OCI-LY3 (cell line): ENCODE data around the gene RETN.

Experiments used
- H2AFZ ChIP-seq: fragments of 200-600, 300-600 bp; shearing (Covaris generic); 2 replicates; pipeline ENCODE4 v1.6.0; 2014; ENCODE audit warnings: antibody characterized with exemption, low read depth, low read length
- H3K27ac ChIP-seq: fragments of 200-600, 300-600 bp; sonication (generic); 2 replicates; pipeline ENCODE4 v1.5.1; 2014; ENCODE audit warnings: mild to moderate bottlenecking, low read length, moderate library complexity, mixed read lengths
- H3K27me3 ChIP-seq: fragments of 200-600, 300-600 bp; sonication (generic); 2 replicates; pipeline ENCODE4 v1.6.1; 2014; ENCODE audit warnings: low read depth, low read length, mixed read lengths
- H3K36me3 ChIP-seq: fragments of 200-600, 300-600 bp; sonication (generic); replicated peaks from 2 replicates; pipeline ENCODE3; 2014; ENCODE audit warnings: low read depth, low read length, mixed read lengths
- H3K4me1 ChIP-seq: fragments of 300-600, 200-600 bp; sonication (generic); 2 replicates; pipeline ENCODE4 v1.6.1; 2014; ENCODE audit warnings: low read length, mixed read lengths
- H3K4me2 ChIP-seq: fragments of 200-600, 300-600 bp; sonication (generic); 2 replicates; pipeline ENCODE4 v1.6.1; 2014; ENCODE audit warnings: low read length, mixed read lengths
- H3K4me3 ChIP-seq: fragments of 300-600, 200-600 bp; sonication (generic); 2 replicates; pipeline ENCODE4 v1.5.1; 2014; ENCODE audit warnings: antibody characterized with exemption, mild to moderate bottlenecking, low read length, moderate library complexity
- H3K79me2 ChIP-seq: fragments of 300-600, 200-600 bp; shearing (Covaris generic); 2 replicates; pipeline ENCODE4 v1.6.1; 2014; ENCODE audit warnings: mild to moderate bottlenecking, low read length, mixed read lengths
- H3K9ac ChIP-seq: fragments of 300-600, 200-600 bp; shearing (Covaris generic); 2 replicates; pipeline ENCODE4 v1.6.0; 2014; ENCODE audit warnings: mild to moderate bottlenecking, low read length, moderate library complexity
- H3K9me3 ChIP-seq: fragments of 200-600, 300-600 bp; shearing (Covaris generic); 2 replicates; pipeline ENCODE4 v1.6.1; 2014; ENCODE audit warnings: low read length, mixed read lengths; ENCODE audit not compliant: insufficient read depth
- H4K20me1 ChIP-seq: fragments of 200-600, 300-600 bp; sonication (generic); 2 replicates; pipeline ENCODE4 v1.6.1; 2016; ENCODE audit warnings: low read length, mixed read lengths; ENCODE audit not compliant: insufficient read depth
- CTCF ChIP-seq: fragments of 200-600, 300-600 bp; sonication (generic); IDR thresholded peaks from 2 replicates; pipeline ENCODE4 v1.5.1; 2014; ENCODE audit warnings: antibody characterized with exemption, low read length, low read depth
- EZH2phosphoT487 ChIP-seq: fragments of 200-600 bp; shearing (Covaris generic); IDR thresholded peaks from 2 replicates; pipeline ENCODE4 v1.6.1; 2018; ENCODE audit warnings: antibody characterized with exemption, mixed run types, low read depth

Gene RETN

GRCh38 chr19:7687177-7687576, 18.3 kb downstream of the RETN start:
- Histone ChIP-seq H3K4me3 (no peak overlapping the region), H3K27ac (no peak overlapping the region), H3K36me3 (peaks cover 11% of the 10 kb centered on the region), H3K9me3 (no peaks in the 10 kb centered on the region), H3K9ac (no peak overlapping the region), H3K4me1 (no peaks in the 10 kb centered on the region), H3K79me2 (peaks cover under 1% of the 10 kb centered on the region; the same call in 1 of the 2 replicates), H3K4me2 (no peak overlapping the region), H3K27me3 (0 out of 2 replicates have a peak, but pooled peaks cover 6% of the 10 kb centered on the region), H4K20me1 (no peaks in the 10 kb centered on the region), H2AFZ (no peak overlapping the region)
- TF ChIP-seq CTCF (no peak), EZH2phosphoT487 (no peak)

DNA sequence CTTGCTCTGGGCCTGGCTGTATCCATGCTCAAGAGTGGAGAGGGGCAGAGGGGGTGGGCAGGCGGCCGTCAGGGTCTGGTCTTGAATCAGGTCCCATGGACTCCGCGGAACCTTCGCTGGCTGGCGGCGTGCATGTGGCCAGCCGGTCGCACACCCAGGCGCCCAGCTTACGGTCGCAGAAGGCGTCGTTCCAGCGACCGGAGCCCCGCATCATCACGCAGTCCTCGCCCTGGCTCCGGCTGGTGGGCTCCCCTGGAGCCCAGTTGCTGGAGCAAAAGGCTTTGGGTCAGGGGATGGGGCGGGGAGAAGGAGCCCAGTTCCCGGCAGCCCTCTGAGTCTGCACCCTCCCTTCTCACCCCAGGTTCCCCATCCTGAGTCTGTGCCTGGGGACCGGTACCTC, 20.3 kb downstream of the RETN start:
- Histone ChIP-seq H3K9ac (no peak overlapping the region), H3K4me3 (no peak overlapping the region), H3K4me1 (peaks cover 2% of the 10 kb centered on the region), H3K27me3 (peaks cover 15% of the 10 kb centered on the region; the same call in 1 of the 2 replicates), H2AFZ (no peak overlapping the region), H3K27ac (no peak overlapping the region), H3K9me3 (no peaks in the 10 kb centered on the region), H3K4me2 (no peak overlapping the region), H3K79me2 (no peaks in the 10 kb centered on the region), H4K20me1 (no peaks in the 10 kb centered on the region), H3K36me3 (no peaks in the 10 kb centered on the region)
- TF ChIP-seq CTCF (no peak), EZH2phosphoT487 (no peak)

DNA sequence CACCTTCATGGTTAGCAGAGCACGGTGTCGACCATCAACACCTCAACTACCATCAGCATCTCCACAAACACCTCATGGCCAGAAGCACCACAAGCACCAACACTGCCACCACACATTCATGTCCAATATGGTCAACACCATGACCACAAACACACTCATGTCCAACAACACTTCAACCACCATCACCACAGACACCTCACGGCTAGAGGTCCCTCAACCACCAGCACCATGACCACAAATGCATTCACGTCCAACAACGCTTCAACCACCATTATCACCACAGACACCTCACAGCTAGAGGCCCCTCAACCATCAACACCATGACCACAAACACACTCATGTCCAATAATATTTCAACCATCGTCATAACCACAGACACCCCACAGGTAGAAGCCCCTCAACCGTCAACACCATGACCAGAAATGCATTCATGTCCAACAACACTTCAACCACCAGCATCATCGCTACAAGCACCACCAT, 22.0 kb downstream of the RETN start:
- Histone ChIP-seq H3K4me3 (no peak overlapping the region), H3K27me3 (peaks cover 15% of the 10 kb centered on the region; the same call in 1 of the 2 replicates), H3K27ac (no peak overlapping the region), H3K36me3 (no peaks in the 10 kb centered on the region), H3K9me3 (no peaks in the 10 kb centered on the region), H3K4me1 (peaks cover 13% of the 10 kb centered on the region), H3K4me2 (no peak overlapping the region), H4K20me1 (no peaks in the 10 kb centered on the region), H3K79me2 (no peaks in the 10 kb centered on the region), H2AFZ (no peak overlapping the region), H3K9ac (no peak overlapping the region)
- TF ChIP-seq CTCF (no peak), EZH2phosphoT487 (no peak)

- no peak for TF ChIP-seq CTCF
- no peak for TF ChIP-seq EZH2phosphoT487
- H3K9me3 ChIP-seq: no peaks in the 10 kb centered on the region
Observed at GRCh38 chr19:7691497-7691896, 22.6 kb downstream of the RETN start.

More at GRCh38 chr19:7691497-7691896, 22.6 kb downstream of the RETN start:
- no peak overlapping the region for H3K9ac ChIP-seq
- no peaks in the 10 kb centered on the region for H3K36me3 ChIP-seq
- no peaks in the 10 kb centered on the region for H3K79me2 ChIP-seq
- H2AFZ ChIP-seq: no peak overlapping the region
- no peak overlapping the region for H3K4me2 ChIP-seq
- peaks cover 13% of the 10 kb centered on the region for H3K4me1 ChIP-seq
- H3K27ac ChIP-seq: no peak overlapping the region
- no peaks in the 10 kb centered on the region for H4K20me1 ChIP-seq
- no peak overlapping the region for H3K4me3 ChIP-seq
- peaks cover 15% of the 10 kb centered on the region; the same call in 1 of the 2 replicates for H3K27me3 ChIP-seq
